GM12875 (cell line): Measurements from ENCODE around the gene SFXN2.
"Not testable (repeated sequence)": the region's sequence is repeated elsewhere in the genome, so short reads cannot be mapped to it uniquely, and the experiment has no call there.

ENCODE experiments used
- H3K4me3 ChIP-seq: one replicate; pipeline ENCODE4 v1.5.1; 2011; ENCODE audit warnings: low read depth, low read length, control low read depth
- TF ChIP-seq, protein P1 (sequence below): IDR thresholded peaks from 2 replicates; pipeline ENCODE4 v1.5.1; 2011; ENCODE audit warnings: low read depth, mild to moderate bottlenecking, control low read depth, inconsistent platforms, low read length, moderate library complexity, borderline replicate concordance; ENCODE audit not compliant: insufficient read depth

The SFXN2 gene, protein sequence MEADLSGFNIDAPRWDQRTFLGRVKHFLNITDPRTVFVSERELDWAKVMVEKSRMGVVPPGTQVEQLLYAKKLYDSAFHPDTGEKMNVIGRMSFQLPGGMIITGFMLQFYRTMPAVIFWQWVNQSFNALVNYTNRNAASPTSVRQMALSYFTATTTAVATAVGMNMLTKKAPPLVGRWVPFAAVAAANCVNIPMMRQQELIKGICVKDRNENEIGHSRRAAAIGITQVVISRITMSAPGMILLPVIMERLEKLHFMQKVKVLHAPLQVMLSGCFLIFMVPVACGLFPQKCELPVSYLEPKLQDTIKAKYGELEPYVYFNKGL

DNA sequence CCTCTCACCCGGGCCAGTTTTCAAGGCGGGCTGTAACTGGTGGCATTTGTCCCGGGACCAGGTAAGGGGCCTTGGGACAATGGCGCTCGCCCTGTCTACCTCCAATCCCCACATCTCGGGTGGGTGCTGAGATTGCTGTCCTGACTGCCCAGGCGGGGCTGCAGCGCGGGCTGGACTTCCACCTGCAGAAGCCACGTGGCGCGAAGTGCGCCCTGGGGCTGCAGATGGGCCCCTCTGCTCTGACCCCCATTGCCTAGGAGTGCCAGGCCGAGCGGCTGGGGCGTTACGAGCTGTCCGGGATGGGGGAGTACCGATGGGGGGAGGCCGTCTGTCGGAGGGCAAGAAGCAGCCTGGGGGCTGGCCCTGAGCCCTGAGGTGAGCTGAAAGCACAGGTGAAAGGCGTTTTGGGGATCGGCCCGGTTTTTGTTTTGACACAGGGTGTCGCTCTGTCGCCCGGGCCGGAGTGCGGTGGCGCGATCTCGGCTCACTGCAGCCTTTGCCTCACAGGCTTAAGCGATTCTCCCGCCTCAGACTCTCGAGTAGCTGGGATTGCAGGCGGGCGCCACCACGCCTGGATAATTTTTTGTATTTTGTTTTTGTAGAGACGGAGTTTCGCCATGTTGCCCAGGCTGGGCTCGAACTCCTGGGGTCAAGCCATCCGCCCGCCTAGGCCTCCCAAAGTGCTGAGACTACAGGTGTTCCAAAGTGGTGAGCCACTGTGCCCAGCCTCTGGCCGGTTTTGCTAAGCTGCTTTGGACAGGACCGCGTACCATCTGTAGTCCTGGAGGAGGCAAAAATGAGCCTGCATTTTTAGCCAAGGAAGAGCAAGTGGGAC lies at the start of gene SFXN2:
TSS of gene SFXN2 (plus strand) at position 16 of the 835 bp plus-strand sequence. CDS start 12,001 bp downstream, outside the sequence.
- TF ChIP-seq, protein P1, sequence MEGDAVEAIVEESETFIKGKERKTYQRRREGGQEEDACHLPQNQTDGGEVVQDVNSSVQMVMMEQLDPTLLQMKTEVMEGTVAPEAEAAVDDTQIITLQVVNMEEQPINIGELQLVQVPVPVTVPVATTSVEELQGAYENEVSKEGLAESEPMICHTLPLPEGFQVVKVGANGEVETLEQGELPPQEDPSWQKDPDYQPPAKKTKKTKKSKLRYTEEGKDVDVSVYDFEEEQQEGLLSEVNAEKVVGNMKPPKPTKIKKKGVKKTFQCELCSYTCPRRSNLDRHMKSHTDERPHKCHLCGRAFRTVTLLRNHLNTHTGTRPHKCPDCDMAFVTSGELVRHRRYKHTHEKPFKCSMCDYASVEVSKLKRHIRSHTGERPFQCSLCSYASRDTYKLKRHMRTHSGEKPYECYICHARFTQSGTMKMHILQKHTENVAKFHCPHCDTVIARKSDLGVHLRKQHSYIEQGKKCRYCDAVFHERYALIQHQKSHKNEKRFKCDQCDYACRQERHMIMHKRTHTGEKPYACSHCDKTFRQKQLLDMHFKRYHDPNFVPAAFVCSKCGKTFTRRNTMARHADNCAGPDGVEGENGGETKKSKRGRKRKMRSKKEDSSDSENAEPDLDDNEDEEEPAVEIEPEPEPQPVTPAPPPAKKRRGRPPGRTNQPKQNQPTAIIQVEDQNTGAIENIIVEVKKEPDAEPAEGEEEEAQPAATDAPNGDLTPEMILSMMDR: peak; percentile 18; the same call in 1 of the 2 replicates
- peak within 1 kb of the TSS; percentile 90 for H3K4me3 ChIP-seq

DNA sequence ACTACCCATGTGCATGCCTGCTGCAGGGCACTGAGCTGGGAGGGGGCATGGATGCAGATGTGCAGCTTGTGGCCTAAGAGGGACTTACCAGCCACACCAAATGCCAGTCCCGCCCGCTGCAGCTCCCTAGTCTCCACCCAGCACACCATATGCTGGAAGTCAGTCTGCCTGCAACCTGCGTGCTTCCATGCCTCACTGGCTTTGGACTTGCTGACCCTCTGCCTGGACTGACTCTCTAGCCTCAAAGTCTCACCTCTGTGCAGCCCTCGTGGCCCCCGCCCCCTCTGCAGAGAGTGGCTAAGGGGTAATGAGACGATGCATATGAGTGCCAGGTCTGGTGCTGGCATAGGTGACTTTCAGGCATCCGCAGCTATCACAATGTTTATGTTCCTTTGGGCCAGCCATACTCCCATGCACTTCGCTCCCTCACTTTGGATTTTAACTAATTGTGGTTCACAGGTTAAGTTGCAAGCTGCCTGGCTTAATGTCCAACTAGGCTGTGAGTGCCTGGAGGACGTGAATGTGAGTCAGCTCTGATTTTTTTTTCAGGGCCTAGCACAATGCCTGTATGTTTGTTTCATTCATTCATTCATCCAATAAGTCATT lies 48.4 kb upstream of the SFXN2 start:
- H3K4me3 ChIP-seq: no peak overlapping the region
- TF ChIP-seq, protein P1: no peak

DNA sequence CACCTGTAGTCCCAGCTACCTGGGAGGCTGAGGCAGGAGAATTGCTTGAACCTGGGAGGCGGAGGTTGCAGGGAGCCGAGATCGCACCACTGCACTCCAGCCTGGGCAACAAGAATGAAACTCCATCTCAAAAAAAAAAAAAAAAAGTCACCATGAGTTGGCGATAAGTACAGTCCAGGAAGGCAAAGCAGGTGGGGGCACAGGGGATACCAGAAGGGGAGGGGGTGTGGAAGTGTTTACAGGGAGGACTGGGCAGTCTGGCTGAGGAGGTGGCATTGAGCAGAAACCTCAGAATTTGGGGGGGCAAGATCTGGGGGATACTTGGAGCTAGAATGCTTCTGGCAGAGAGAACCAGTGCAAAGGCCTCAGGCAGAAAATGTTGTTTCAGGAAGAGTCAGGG lies 47.0 kb upstream of the SFXN2 start:
- not testable (repeated sequence) for H3K4me3 ChIP-seq

DNA sequence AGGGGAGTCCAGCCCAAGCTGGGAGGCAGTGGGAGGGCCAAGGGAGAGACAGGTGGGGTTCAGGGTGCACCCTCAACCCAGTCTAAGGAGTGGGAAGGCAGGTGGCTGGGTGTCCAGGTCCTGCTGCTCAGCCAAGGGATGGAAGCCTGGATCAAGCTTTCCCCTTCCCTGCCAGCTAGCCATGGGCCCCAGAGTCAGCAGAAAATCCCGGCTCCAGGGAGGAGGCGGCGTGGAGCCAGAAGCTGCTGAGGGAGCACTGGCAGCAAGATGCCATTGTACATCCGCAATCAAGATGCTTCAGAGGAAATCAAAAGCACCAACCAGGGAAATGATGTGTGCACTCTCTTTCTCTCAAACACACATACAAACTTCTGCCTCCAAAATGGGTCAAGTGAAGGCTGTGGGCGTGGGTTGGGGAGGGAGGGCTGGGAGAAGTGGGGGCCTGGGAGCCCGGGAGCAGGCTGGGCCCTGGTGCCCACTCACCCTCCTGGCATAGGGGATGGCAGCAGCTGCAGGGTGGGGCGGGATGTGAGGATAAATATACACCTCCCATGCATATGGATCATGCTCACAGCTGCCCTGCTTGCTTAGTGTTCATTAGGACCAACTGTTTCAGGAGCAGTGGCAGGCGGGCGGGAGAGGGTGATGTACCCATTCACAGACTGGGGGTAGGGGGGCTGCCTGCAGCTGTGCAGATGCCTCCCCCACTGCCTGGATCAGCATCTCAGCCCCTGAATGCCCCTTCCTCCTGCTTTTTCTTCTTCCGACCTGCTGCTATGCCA lies 45.9 kb upstream of the SFXN2 start:
- no peak overlapping the region for H3K4me3 ChIP-seq
- TF ChIP-seq, protein P1: no peak

DNA sequence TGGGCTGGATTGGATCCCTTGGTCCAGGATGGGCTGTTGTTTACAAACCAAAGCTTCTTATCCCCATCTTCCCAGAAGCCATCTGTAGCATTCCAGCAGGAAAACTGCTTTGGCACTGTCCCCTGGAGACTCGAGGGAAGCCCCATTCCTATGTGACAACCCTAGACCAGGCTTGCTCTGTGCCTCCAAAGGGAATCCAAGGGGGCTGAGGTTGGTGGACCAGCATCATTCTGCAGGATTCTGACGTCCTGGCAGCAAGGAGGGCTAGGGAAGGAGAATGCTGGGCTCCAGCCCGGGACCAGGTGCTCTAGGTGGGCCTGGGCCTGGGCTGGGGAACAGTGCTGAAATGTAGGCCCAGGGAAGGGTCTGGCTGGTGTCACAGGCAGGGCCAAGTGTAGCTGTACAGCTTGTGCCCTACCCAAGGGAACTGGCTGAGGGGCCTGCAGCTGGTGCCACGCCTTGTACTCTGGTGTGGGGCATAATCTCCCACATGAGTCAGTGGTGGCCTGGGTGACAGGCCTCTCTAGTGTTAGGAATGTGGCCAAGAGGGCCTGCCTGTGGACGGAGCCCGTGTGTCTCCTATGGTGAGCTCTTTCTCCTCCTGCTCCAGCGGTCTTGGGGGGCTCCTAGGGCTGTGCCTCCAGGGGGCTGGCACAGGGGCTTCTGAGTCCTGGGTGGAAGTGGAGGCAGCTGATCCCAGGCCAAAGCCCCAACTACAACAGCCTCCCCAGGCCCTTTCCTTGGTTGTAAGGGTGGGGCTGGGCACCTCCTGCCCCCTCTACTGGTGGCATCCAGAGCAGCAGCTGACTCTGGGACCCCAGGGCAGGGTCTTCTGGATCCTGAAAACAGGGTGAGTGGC lies 45.0 kb upstream of the SFXN2 start:
- H3K4me3 ChIP-seq: no peak overlapping the region
- TF ChIP-seq, protein P1: peak; percentile 49

DNA sequence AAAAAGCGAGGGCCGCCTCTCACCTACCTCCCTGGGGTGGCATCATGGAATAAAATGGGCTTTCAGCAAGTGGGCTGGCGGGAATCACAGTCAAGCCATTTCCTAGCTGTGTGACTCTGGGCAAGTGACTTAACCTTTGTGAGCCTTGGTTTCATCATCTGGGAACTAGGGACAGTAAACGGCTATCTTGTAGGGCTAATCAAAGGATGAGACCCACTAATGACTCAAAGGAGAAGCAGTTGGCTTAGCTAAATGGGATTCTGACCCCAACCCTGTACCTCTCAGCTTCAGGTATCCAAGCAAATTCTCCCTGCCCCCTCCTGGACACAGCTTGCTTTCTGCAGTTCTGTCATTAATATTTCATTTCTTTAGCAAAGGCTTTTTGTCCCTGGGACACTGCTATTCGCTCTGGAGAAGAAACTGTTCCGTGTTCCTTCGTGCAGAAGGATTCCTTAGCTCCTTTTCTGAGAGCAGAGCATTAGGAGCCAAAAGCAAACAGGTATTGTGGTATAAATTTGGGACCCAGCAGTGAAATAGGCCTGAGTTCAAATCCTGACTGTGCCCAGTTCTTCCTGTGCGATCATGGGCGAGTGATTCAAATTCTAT lies 44.3 kb upstream of the SFXN2 start:
- TF ChIP-seq, protein P1: no peak
- H3K4me3 ChIP-seq: no peak overlapping the region
